Measurements from ENCODE around the gene SERTAD2.
A peak's percentile ranks its signal among the peaks of the same experiment; 100 is the strongest.

The SERTAD2 gene

DNA sequence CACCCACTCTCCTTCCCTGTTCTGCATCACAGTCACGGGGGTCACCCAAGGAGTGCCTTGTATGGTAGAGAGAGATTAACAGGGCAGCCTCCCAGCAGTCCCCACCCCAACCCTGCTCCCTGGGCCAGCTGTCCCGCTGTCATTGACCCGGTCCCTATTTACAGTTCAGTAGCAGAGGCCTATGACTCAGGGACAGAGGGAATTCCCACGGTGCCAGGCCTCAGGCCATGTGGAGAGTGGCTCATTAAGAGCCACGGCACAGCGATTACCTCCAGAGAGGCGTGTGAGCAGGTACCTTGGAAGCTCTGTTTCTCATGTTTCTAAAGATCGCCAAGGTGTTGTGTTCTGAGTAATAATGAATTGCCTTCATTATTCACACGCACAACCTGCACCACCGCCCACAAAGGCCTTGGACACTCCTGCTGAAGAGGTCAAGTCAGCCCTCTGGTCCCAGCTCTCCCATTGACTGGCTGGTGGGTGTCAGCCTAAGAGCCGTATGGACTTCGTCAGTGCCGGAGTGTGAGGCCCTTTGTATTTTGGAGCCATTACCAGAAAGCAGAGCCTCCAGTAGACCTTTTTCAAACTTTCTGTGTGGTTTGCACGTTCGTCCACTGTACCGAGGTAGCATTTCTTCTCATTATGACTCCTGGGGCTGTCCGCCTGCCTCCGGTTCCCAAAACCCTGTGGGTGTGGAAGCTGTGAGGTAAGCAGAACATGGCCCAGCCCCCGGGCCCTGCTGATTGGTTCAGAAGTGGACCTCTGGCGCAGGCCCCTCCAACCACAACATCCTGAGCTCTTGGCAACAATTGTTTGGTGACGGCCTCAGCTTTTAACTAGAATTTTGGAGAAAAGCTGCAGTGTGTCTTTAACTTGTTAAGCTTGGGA is 47.0 kb downstream of the SERTAD2 start:
- DNase-seq, result peak; percentile 72

- DNase-seq, result no peak
Measured at GRCh38 chr2:64605991-64606478, 47.7 kb downstream of the SERTAD2 start.

GRCh38 chr2:64605026-64605471 is 48.7 kb downstream of the SERTAD2 start:
- peak; percentile 13 for DNase-seq

GRCh38 chr2:64604155-64604554 is 49.6 kb downstream of the SERTAD2 start:
- no peak for DNase-seq

DNA sequence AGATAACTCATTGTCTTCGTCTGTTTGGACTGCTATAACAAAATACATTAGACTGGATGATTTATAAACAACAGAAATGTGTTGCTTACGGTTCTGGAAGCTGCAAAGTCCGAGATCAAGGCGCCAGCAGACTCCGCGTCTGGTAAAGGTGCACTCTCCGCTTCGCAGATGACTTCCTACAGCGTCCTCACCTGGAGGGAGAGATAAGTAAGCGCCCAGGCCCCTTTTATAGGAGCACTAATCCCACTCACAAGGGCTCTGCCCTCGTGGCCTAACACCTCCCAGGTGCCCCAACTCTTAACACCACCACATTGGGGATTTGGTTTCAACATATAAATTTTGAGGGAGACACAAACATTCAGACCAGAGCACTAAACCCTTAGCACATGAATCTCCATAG is 51.3 kb downstream of the SERTAD2 start:
- DNase-seq, result no peak

DNA sequence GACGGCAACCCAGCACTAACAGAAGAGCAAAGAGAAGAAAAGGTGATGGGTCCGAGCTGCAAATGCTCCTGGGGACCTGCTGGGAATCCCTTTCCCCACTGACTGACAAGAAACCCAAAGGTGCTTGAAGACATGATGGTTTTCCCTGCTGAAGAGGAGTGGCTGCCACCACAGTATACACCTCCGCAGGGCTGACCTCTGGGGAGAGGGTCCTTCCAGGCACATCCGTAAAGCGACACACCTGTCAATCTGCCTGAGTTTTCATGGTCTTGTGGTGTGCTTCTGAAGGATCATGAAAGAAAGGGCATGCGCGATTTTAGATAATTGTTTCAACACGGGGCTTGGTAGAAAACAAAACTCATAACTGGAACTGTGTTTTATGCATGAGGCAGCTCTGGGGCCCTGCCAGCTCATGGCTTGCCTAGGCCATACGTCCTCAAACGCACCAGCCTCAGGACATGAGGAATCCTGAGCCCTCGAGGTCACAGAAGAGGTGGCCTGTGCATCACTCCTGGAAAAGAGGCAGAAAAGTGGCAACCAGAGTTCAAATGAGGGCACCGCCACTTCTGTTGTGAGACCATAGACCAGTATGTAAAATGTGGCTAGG is 51.8 kb downstream of the SERTAD2 start:
- peak; percentile 1 for DNase-seq

DNA sequence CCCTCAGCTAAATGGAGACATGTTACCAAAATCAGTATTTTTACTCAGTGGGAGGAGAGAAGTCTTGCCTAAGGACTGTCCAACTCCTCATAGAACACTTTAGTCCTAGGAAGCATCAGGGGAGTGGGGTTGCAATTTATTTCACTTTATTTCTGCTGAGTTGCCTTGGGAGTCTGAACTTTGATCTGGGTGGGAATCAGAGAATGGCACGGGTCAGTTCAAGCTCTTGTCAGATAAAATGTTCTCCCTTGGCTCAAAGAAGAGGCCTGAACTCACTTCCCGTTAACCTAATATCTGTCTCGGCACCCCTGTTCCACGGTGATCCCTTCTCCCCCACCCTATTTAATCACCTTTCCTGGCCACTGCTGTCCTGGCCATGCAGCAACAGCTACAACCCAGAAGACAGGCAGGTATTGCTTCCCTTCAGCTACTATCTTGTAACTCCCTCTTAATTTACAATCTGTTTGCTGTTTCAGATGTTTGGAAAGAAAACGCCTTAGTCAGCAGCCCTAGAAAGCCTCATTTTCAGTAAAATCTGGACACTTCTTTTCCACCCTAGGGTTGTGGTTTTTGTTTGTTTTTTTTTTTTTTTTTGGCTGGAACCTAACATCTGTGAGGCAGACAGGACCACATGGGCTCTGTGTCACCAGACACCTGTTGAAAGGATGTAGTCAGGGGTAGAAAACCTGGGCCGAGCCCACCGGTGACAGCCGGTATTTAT is 52.5 kb downstream of the SERTAD2 start:
- no peak for DNase-seq

GRCh38 chr2:64599469-64599868 is 54.2 kb downstream of the SERTAD2 start:
- peak; percentile 61 for DNase-seq

- DNase-seq, result no peak
Measured at GRCh38 chr2:64598226-64598625, 55.5 kb downstream of the SERTAD2 start.

GRCh38 chr2:64595397-64596176 is 58.1 kb downstream of the SERTAD2 start:
- DNase-seq, result peak; percentile 62

DNA sequence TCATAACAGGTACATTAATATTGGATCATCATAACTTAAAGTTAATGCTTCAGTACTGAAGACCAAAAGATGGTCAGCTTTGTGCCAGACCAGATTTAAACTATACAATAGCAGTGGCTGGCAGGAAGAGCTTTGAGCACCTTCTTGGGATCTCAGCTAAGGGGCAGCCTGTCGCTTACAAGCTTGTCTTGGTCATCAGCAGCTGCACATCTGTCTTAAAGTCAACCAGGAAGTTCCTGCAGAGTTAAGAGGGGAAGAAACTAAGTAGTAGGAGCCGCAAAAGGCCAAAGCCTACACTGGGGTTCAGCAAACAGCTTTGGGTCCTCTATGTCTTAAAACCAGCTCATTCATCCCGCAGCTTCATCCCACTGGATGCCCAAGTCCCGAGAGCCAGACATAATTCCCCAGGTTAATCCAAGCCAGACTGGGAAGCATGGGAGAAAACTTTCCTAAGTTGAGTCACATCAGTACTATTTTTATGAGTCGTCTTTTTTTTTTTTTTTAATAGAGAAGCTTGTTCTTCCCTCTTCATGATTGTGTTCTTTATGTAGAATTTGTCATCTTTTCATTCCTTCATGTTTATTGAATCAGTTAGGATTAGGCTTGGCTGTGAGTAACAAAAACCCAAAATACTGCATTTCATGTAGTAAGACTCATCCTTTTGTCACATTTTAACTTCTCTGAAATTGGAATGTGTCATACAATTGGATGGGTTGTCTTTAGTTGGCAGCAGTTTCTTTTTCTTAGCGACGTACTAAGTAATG is 59.3 kb downstream of the SERTAD2 start:
- no peak for DNase-seq

- no peak for DNase-seq
Measured at GRCh38 chr2:64593035-64593655, 60.6 kb downstream of the SERTAD2 start.

DNA sequence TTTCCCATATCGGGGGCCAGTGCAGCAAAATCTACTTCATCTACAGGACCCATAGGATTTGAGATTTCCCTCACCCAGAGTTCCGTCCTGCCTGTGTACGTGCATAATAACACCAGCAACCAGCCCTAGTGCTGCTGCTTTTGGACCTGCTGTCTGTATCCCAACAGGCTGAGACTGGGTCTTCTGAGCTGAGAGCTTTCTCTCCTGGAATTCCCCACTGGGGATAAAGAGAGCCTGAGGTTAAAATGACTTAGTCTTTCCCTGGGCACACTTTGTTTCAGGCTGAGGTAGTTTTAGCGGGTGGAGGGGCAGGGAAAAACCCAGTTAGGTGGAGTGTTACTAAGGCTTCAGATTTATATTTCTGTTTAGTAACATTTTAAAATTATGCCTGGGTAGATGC is 62.5 kb downstream of the SERTAD2 start:
- no peak for DNase-seq

DNA sequence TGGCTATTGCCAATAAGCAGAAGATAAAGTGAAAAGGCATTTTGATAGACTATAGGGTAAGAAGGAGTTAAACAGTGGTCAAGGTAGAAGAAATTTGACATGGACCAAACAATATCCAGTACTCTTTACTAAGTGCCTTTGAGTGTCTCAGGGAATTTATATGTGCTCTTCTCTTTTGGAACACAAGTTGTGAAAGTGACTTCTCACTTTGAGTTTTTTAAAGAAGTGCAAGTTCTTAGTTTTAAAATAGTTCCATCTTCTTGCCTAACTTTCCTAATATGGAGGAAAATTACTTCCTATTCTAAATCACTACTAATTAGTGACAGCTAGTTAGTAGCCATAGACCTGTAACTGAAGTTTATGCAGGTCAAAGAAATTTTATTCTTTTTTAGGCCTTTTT is 66.2 kb downstream of the SERTAD2 start:
- no peak for DNase-seq

- DNase-seq, result peak; percentile 53
Measured at GRCh38 chr2:64586883-64587481, 66.7 kb downstream of the SERTAD2 start.

DNA sequence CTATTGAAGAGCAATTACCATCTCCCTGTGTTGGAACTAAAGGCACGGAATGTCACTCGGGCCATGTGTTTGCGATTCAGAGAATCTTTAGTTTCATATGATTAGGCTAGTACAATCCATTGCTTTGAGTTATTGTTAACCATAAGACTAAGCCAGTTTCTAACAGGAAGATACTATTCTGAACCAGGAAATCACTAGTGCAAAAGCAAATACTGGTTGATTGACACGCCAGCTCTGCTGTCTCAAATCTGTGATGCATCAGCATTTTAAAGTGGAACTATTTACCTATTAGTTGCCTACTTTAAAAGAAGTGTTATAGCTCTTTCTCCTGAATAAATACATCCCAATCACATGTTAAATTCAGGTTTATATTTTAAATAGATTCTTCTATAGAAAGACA is 67.7 kb downstream of the SERTAD2 start:
- no peak for DNase-seq

GRCh38 chr2:64582774-64583340 is 70.9 kb downstream of the SERTAD2 start:
- DNase-seq, result peak; percentile 13

DNA sequence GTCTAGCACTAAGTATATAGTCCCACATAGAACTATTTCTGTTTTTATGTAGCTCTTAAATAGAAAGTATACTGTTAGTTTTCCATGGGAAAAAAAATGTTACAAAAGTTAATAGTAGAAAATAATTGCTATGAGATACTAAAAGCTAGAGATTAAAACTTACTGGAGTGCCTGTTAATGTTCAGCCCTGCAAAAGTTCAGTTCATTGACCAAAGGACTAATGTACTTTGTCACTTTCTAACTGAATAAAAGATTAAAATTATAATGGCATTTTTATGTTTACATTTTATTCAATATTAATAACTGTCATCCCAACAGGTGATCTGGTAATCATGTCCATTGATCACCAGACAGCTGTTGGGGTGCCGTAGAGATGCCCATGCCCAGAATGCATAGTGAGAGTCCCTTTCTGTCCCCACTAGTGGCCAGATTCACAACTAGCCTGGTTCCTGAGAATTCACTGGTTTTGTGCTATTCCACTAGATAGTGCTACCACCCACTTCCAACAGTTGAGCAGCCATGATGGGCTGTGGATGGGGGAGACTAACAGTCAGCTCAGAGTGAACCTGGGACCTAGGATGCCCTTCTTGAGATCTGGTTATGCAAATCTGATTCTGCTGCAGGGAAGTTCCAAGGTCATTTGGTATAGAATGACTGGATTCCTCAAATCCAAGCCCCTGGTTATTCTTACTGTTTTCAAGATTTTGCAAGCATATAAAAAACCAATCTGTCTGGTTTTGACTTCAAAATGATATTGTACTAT is 71.8 kb downstream of the SERTAD2 start:
- DNase-seq, result peak; percentile 2
